IPS DF 6.9 (cell line): ENCODE measurements around the gene SIK2.

Experiments
- DNase-seq: peaks from one replicate; pipeline ENCODE4 v3.0.0-alpha.2; 2013; ENCODE audit warnings: low read depth, low spot score
- H3K27ac ChIP-seq: one replicate; pipeline ENCODE4 v1.5.1; 2013; ENCODE audit warnings: low read length, control low read depth
- H3K27me3 ChIP-seq: 2 replicates; pipeline ENCODE4 v1.6.1; 2013; ENCODE audit warnings: mild to moderate bottlenecking, low read length; ENCODE audit not compliant: control insufficient read depth, insufficient read depth
- H3K36me3 ChIP-seq: 2 replicates; pipeline ENCODE4 v1.6.1; 2013; ENCODE audit warnings: low read length; ENCODE audit not compliant: control insufficient read depth, insufficient read depth
- H3K4me1 ChIP-seq: 2 replicates; pipeline ENCODE4 v1.6.1; 2013; ENCODE audit warnings: low read length; ENCODE audit not compliant: control insufficient read depth, insufficient read depth
- H3K4me3 ChIP-seq: 2 replicates; pipeline ENCODE4 v1.5.1; 2013; ENCODE audit warnings: mild to moderate bottlenecking, low read length
- H3K9me3 ChIP-seq: 2 replicates; pipeline ENCODE4 v1.6.1; 2013; ENCODE audit warnings: low read length, inconsistent platforms; ENCODE audit not compliant: control insufficient read depth, insufficient read depth
- WGBS: extraction: QIAGEN DNeasy Blood & Tissue Kit; methylation state at CpG from one replicate; pipeline ENCODE4 v1.1.7; 2013; ENCODE audit warnings: mixed read lengths, missing lambda C conversion rate; ENCODE audit not compliant: insufficient read length, insufficient coverage; 5-methylcytosine and 5-hydroxymethylcytosine counted together

SIK2 gene

DNA sequence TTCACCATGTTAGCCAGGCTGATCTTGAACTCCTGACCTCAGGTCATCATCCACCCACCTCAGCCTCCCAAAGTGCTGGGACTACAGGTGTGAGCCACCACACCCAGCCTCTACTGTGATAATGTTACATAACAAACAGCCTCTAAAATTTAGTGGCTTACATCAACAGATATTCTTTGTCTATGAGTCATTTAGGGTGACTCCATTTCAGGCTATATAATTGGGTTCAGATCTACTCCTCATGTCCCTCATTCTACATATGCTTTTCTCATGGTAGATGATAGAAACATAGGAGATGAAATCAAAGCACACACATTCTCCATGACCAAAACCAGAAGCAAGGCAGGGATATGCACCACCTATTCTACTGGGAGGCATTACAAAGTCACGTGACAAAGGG, 72.7 kb downstream of the SIK2 start:
- Histone ChIP-seq H3K4me3 (no peak overlapping the region), H3K36me3 (0 out of 2 replicates have a peak, but pooled peaks cover 4% of the 10 kb centered on the region), H3K27ac (no peak overlapping the region), H3K4me1 (no peaks in the 10 kb centered on the region), H3K9me3 (no peaks in the 10 kb centered on the region), H3K27me3 (no peaks in the 10 kb centered on the region)
- WGBS: no CpG with 5 or more reads among the region's 1 CpG
- no peak for DNase-seq

DNA sequence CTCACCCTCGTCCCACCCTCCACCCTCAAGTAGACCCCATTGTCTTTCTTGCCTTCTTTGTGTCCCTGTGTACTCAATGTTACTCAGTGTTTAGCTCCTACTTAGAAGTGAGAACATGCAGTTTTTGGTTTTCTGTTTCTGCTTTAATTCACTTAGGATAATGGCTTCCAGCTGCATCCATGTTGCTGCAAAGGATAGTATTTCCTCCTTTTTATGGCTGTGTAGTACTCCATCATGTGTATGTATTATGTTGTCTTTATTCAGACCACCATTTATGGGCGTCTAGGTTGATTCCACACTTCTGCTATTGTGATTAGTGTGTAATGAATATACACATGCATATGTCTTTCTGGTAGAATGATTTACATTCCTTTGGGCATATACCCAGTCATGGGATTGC, 73.6 kb downstream of the SIK2 start:
- Histone ChIP-seq H3K27me3 (no peaks in the 10 kb centered on the region), H3K36me3 (0 out of 2 replicates have a peak, but pooled peaks cover 4% of the 10 kb centered on the region), H3K9me3 (no peaks in the 10 kb centered on the region), H3K4me1 (no peaks in the 10 kb centered on the region), H3K4me3 (no peak overlapping the region), H3K27ac (no peak overlapping the region)
- WGBS: no CpG with 5 or more reads among the region's 2 CpGs
- no peak for DNase-seq

DNA sequence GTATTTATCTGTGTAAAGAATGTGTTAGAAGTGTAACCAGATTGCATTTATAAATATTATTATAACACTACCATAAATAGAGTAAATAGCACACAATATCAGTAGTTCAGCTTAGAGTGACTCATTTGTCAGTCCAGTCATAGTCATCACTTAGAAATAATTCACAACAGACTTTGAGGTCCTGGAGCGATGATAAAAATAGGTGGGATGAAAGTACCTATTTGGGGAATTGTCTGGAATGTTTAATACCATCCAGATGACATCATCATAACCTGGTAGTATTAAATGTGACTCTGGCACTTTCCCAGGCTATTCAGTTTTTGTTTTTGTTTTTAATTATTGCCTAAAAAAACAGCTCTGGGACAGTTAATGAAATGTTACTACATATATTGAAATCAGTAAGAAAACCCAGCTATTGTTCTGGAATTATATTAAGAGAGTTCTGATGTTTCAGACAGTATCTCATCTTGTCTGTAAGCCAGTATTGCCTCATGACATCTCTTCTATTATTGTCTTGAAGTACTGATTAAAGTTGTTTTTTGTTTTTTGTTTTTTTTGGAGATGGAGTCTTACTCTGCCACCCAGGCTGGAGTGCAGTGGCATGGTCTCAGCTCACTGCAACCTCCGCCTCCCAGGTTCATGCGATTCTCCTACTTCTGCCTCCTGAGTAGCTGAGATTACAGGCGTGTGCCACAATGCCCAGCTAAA, 74.8 kb downstream of the SIK2 start:
- DNase-seq: no peak
- Histone ChIP-seq H3K27ac (no peak overlapping the region), H3K36me3 (no peaks in the 10 kb centered on the region), H3K4me3 (no peak overlapping the region), H3K27me3 (no peaks in the 10 kb centered on the region), H3K4me1 (no peaks in the 10 kb centered on the region), H3K9me3 (no peaks in the 10 kb centered on the region)
- no CpG with 5 or more reads among the region's 4 CpGs for WGBS

DNA sequence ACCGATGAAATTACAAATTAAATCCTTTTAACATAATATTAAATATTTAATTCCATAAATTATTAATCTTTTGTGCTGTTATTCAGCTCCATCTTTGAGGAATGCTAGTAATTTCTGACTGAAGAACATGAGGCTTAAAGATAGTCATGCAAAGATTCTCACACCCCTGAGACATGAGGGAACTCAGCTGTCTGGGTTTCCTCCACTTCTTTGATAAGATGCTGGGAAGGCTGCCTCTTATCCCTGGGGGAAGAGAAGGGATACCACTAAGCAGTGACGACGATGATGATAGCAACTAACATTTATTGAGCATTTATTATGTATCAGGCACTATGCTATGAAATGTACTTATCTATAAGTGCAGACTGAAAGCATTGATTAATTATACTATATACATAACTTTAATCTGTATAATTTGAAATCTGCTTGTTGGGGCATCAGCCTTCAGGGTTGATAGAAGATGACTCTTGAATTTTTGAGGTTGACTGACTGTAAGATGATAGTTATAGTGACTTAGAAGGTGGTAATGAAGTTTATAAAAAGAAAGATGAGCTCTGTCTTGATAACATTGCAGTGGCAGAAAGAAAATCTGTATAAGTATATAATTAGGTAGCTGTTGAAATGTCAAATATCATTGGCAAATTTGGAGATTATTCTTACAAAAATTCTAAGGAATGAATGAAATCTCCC, 78.4 kb downstream of the SIK2 start:
- H3K27me3 ChIP-seq: no peaks in the 10 kb centered on the region
- H3K9me3 ChIP-seq: no peaks in the 10 kb centered on the region
- no peak overlapping the region for H3K27ac ChIP-seq
- no peaks in the 10 kb centered on the region for H3K36me3 ChIP-seq
- no peak for DNase-seq
- H3K4me3 ChIP-seq: no peak overlapping the region
- no peaks in the 10 kb centered on the region for H3K4me1 ChIP-seq
- 100% methylated on average over 1 of the region's 3 CpGs for WGBS

DNA sequence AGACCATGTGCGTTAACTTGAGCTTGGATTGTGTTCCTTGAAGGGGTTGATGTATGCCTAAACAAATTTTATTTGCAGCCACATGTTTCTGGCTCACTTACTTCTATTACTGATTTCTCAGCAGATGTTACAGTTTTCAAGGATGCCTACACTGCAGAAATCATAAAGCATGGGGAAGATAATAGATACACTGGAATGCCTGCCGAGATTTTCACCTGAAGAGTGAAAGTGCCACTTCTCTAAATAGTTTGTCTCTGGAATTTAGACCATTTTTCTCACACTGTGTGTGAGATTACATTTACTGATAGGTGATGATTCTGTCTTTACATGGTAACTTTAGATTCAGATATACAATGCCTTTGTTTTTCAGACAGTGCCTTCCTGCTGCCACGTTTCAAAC, 81.6 kb downstream of the SIK2 start:
- WGBS: no CpG with 5 or more reads among the region's 3 CpGs
- DNase-seq: no peak

DNA sequence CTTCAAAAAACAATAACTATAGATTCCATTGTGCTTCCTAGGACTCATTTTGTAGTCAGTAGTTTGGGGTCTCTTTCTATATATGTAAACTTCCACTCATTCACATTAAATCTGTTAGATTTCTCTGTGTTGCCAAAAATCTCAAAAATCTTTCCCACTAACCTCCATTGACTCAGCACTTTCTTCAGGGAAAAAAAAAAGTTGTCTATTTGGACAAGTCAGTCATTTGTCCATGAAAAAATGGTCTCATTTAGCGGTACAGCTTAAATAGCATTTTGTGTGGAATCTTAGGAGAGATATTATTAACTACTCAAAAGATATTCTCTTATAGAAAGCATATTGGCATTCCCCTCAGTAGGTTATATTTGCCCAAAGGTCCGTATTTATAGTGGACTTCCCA, 82.0 kb downstream of the SIK2 start:
- Histone ChIP-seq H3K9me3 (no peaks in the 10 kb centered on the region), H3K27ac (no peak overlapping the region), H3K4me3 (no peak overlapping the region), H3K27me3 (no peaks in the 10 kb centered on the region), H3K36me3 (no peaks in the 10 kb centered on the region), H3K4me1 (no peaks in the 10 kb centered on the region)
- no CpG with 5 or more reads among the region's 2 CpGs for WGBS
- DNase-seq: no peak

More for the DNA sequence above, 81.6 kb downstream of the SIK2 start:
- Histone ChIP-seq H3K27me3 (no peaks in the 10 kb centered on the region), H3K4me3 (no peak overlapping the region), H3K27ac (no peak overlapping the region), H3K36me3 (no peaks in the 10 kb centered on the region), H3K9me3 (no peaks in the 10 kb centered on the region), H3K4me1 (no peaks in the 10 kb centered on the region)

DNA sequence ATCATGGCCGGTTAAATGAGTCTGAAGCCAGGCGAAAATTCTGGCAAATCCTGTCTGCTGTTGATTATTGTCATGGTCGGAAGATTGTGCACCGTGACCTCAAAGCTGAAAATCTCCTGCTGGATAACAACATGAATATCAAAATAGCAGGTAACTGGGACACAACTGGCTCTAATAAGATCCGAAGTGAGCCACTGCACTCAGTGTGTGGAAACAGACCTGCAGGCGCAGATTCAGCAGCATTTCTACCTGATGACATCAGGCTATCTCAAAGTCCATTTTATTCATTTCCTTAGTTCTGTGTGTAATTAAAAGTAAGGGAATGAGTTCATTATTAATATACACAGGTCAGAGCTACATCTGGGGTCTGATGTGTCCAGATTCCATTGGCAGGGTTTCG, 85.8 kb downstream of the SIK2 start:
- H3K36me3 ChIP-seq: no peaks in the 10 kb centered on the region
- H3K27ac ChIP-seq: no peak overlapping the region
- no peaks in the 10 kb centered on the region for H3K27me3 ChIP-seq
- H3K4me1 ChIP-seq: no peaks in the 10 kb centered on the region
- DNase-seq: no peak
- H3K9me3 ChIP-seq: no peaks in the 10 kb centered on the region
- no CpG with 5 or more reads among the region's 7 CpGs for WGBS
- no peak overlapping the region for H3K4me3 ChIP-seq

DNA sequence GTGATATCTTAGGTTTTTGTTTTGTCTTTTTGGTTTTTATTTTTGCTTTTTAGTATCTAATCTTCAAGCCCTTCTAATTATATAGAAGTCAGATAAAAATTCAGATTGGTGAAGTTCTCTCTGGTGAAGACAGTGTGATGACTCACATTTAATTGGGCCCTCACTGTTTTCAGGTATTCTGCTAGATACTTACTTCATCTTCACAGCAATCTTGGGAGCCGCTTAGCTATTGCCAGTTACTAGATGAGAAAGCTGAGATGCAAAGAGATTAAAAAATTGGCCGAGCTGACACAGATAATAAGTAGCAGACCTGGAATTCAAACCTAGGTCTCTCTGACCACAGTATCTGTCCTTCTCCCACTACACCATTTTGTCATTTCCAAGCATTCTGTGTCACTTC, 88.9 kb downstream of the SIK2 start:
- WGBS: no CpG with 5 or more reads among the region's 2 CpGs
- no peak for DNase-seq

DNA sequence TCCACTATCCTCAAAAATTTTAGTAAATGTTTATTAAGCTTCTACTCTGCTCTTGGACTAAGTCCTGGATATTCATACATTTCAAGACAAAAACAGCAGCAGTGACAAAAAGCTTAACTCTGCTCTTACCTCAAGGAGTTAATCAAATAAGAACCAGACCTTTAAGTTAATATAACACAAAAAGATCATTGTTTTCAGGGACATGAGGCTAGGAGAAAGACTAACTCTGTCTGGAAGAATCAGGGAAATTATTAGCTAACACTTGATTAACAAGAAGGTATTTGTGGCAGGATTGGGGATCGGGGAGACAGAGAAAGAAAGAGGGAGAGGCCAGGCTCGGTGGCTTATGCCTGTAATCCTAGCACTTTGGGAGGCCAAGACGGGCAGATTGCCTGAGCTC, 89.5 kb downstream of the SIK2 start:
- no CpG with 5 or more reads among the region's 3 CpGs for WGBS
- no peaks in the 10 kb centered on the region for H3K36me3 ChIP-seq
- no peak overlapping the region for H3K4me3 ChIP-seq
- H3K27me3 ChIP-seq: no peaks in the 10 kb centered on the region
- H3K27ac ChIP-seq: no peak overlapping the region
- H3K9me3 ChIP-seq: no peaks in the 10 kb centered on the region
- H3K4me1 ChIP-seq: no peaks in the 10 kb centered on the region
- no peak for DNase-seq

More for the DNA sequence above, 88.9 kb downstream of the SIK2 start:
- Histone ChIP-seq H3K27me3 (no peaks in the 10 kb centered on the region), H3K27ac (no peak overlapping the region), H3K9me3 (no peaks in the 10 kb centered on the region), H3K4me3 (no peak overlapping the region), H3K4me1 (no peaks in the 10 kb centered on the region), H3K36me3 (no peaks in the 10 kb centered on the region)

DNA sequence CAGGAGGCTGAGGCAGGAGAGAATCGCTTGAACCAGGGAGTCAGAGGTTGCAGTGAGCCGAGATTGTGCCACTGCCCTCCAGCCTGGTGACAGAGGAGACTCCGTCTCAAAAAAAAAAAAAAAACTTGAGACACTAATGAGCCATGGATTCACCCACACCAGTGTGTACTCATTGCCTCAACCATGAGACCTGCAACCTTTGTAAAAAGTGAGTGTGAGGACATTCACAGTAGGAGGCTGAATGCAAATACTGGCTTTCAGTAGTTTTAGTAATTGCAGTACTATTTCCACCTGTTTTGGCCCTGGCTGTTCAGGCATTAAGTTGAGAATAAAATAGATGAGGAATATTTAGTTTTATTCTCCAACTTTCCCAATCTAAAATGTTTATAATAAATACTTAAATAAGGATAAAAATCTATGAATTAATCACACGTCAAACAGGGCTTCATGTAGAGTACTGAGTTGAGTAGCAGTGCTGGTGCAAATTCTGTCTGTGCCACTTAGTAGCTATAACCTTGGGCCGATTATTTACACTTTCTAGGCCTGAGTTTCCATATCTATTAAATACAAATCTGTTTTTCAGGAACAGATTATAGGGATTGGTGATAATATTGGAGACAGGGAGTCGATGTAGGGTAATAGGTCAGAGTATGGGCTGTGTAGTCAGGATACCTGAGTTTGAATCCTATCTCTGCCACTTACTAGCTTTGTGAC, 91.1 kb downstream of the SIK2 start:
- Histone ChIP-seq H3K27me3 (no peaks in the 10 kb centered on the region), H3K36me3 (no peaks in the 10 kb centered on the region), H3K27ac (no peak overlapping the region), H3K4me1 (no peaks in the 10 kb centered on the region), H3K4me3 (no peak overlapping the region), H3K9me3 (no peaks in the 10 kb centered on the region)
- WGBS: no CpG with 5 or more reads among the region's 6 CpGs
- DNase-seq: no peak
